HG03354 (cell line): ENCODE measurements around the gene GRHL1.
"Not testable (repeated sequence)": the region's sequence is repeated elsewhere in the genome, so short reads cannot be mapped to it uniquely, and the experiment has no call there.

ENCODE experiments used
- ATAC-seq: cut with Tn5 transposase; IDR thresholded peaks from one replicate; pipeline ENCODE4 v1.9.1; 2021; ENCODE audit warnings: mild to moderate bottlenecking; ENCODE audit not compliant: unreplicated experiment, poor library complexity, severe bottlenecking

GRHL1 gene

GRCh38 chr2:10007435-10007834 is 55.9 kb downstream of the GRHL1 start:
- ATAC-seq: no peak

- ATAC-seq: no peak
These were observed 56.7 kb downstream of the GRHL1 start for GRCh38 chr2:10007921-10008808.

- ATAC-seq: no peak
These were observed 57.3 kb downstream of the GRHL1 start for GRCh38 chr2:10008809-10009176.

GRCh38 chr2:10009271-10009810 is 57.8 kb downstream of the GRHL1 start:
- no peak for ATAC-seq

- no peak for ATAC-seq
These were observed 58.6 kb downstream of the GRHL1 start for GRCh38 chr2:10009811-10010781.

- ATAC-seq: not testable (repeated sequence)
These were observed 59.5 kb downstream of the GRHL1 start for GRCh38 chr2:10010861-10011605.

GRCh38 chr2:10011606-10012325 is 60.3 kb downstream of the GRHL1 start:
- not testable (repeated sequence) for ATAC-seq

- not testable (repeated sequence) for ATAC-seq
These were observed 61.0 kb downstream of the GRHL1 start for GRCh38 chr2:10012366-10012962.

GRCh38 chr2:10012963-10013461 is 61.5 kb downstream of the GRHL1 start:
- no peak for ATAC-seq

GRCh38 chr2:10013651-10014417 is 62.3 kb downstream of the GRHL1 start:
- not testable (repeated sequence) for ATAC-seq

- no peak for ATAC-seq
These were observed 63.1 kb downstream of the GRHL1 start for GRCh38 chr2:10014418-10015190.

GRCh38 chr2:10015376-10015989 is 64.0 kb downstream of the GRHL1 start:
- not testable (repeated sequence) for ATAC-seq

GRCh38 chr2:10016001-10016801 is 64.7 kb downstream of the GRHL1 start:
- no peak for ATAC-seq

GRCh38 chr2:10016802-10017258 is 65.3 kb downstream of the GRHL1 start:
- no peak for ATAC-seq

- no peak for ATAC-seq
These were observed 65.9 kb downstream of the GRHL1 start for GRCh38 chr2:10017313-10017941.
